Hepatocyte (in vitro differentiated cells): ENCODE data around the gene B4GALT2. TPM values are rescaled to one million over a fixed set of nuclear protein-coding genes. Genes with fewer than 3 reads are reported as not detected.

ENCODE experiments used
- DNase-seq: peaks from one replicate; pipeline ENCODE4 v3.0.0-alpha.2; 2016; ENCODE audit warnings: low spot score
- H2AFZ ChIP-seq: fragments of 200-600 bp; sonication (generic); 2 replicates; pipeline ENCODE4 v1.6.0; 2016; ENCODE audit warnings: antibody characterized with exemption, mild to moderate bottlenecking
- H3K27ac ChIP-seq: fragments of 200-600 bp; sonication (generic); 2 replicates; pipeline ENCODE4 v1.5.1; 2016; ENCODE audit warnings: mild to moderate bottlenecking
- H3K27me3 ChIP-seq: fragments of 200-600 bp; sonication (generic); 2 replicates; pipeline ENCODE4 v1.6.1; 2016
- H3K36me3 ChIP-seq: fragments of 200-600 bp; sonication (generic); replicated peaks from 2 replicates; pipeline ENCODE4 v1.5.1; 2016; ENCODE audit warnings: low read depth; ENCODE audit not compliant: insufficient read depth
- H3K4me1 ChIP-seq: fragments of 200-600 bp; sonication (generic); 2 replicates; pipeline ENCODE4 v1.5.1; 2016; ENCODE audit warnings: mild to moderate bottlenecking, moderate library complexity; ENCODE audit not compliant: insufficient read depth
- H3K4me2 ChIP-seq: fragments of 200-600 bp; sonication (generic); 2 replicates; pipeline ENCODE4 v1.6.0; 2016
- H3K4me3 ChIP-seq: fragments of 200-600 bp; sonication (generic); 2 replicates; pipeline ENCODE4 v1.5.1; 2016; ENCODE audit warnings: mild to moderate bottlenecking
- H3K79me2 ChIP-seq: fragments of 200-600 bp; sonication (generic); 2 replicates; pipeline ENCODE4 v1.6.0; 2017; ENCODE audit warnings: mild to moderate bottlenecking
- H3K9me2 ChIP-seq: fragments of 200-600 bp; sonication (generic); replicated peaks from 2 replicates; pipeline ENCODE4 v1.6.0; 2017; ENCODE audit warnings: mild to moderate bottlenecking; ENCODE audit not compliant: insufficient read depth
- H3K9me3 ChIP-seq: fragments of 200-600 bp; sonication (generic); 2 replicates; pipeline ENCODE4 v1.5.1; 2016; ENCODE audit warnings: low read depth, mild to moderate bottlenecking
- H4K20me1 ChIP-seq: fragments of 200-600 bp; sonication (generic); 2 replicates; pipeline ENCODE4 v1.6.0; 2016; ENCODE audit warnings: mild to moderate bottlenecking; ENCODE audit not compliant: insufficient read depth, poor library complexity, severe bottlenecking
- CTCF ChIP-seq: fragments of 200-600 bp; sonication (generic); IDR thresholded peaks from 2 replicates; pipeline ENCODE4 v1.5.1; 2016; ENCODE audit warnings: antibody characterized with exemption, mild to moderate bottlenecking; ENCODE audit not compliant: poor library complexity
- EZH2 ChIP-seq: fragments of 200-600 bp; sonication (generic); IDR thresholded peaks from 2 replicates; pipeline ENCODE4 v1.6.1; 2016; ENCODE audit warnings: antibody characterized with exemption, mild to moderate bottlenecking, borderline replicate concordance
- EZH2phosphoT487 ChIP-seq: fragments of 200-600 bp; sonication (generic); IDR thresholded peaks from one replicate; pipeline ENCODE4 v1.6.1; 2018; ENCODE audit warnings: antibody characterized with exemption, mild to moderate bottlenecking, low read depth, moderate library complexity; ENCODE audit not compliant: unreplicated experiment, severe bottlenecking
- WGBS: methylation state at CpG from one replicate; pipeline ENCODE4 v1.1.6; 2016; ENCODE audit warnings: low lambda C conversion rate; ENCODE audit errors: missing lambda C conversion rate; 5-methylcytosine and 5-hydroxymethylcytosine counted together
- polyA plus RNA-seq: library from polyadenylated mRNA; unstranded; fragments of >200 nt; fragmentation: Nextera tagmentation; extraction: Ambion mirVana; gene quantifications from 2 replicates; pipeline ENCODE4 v1.2.1, GENCODE V29; 2016
- total RNA-seq: library from RNA; depleted of rRNA; stranded (reverse); fragments of >200 nt; gene quantifications from 2 replicates; pipeline ENCODE4 v1.2.3, GENCODE V29; 2014

The B4GALT2 gene
- total and polyA plus RNA-seq, 2 experiments from 2014 or later, result 48.2 to 68.8 TPM

- no peak for DNase-seq
- no peak overlapping the region for H3K27ac ChIP-seq
- H3K4me1 ChIP-seq, result peaks cover 16% of the 10 kb centered on the region
- no peak overlapping the region for H3K4me3 ChIP-seq
- no peak overlapping the region for H3K4me2 ChIP-seq
- WGBS, result 95% methylated on average over 17 of the region's 17 CpGs
- H3K36me3 ChIP-seq, result no peaks in the 10 kb centered on the region
- H3K9me3 ChIP-seq, result no peaks in the 10 kb centered on the region
- no peaks in the 10 kb centered on the region for H3K27me3 ChIP-seq
- TF ChIP-seq CTCF (no peak), EZH2phosphoT487 (no peak), EZH2 (no peak)
- H4K20me1 ChIP-seq, result peaks cover 11% of the 10 kb centered on the region
- no peak overlapping the region for H2AFZ ChIP-seq
- H3K9me2 ChIP-seq, result no peaks in the 10 kb centered on the region
- peaks cover 26% of the 10 kb centered on the region for H3K79me2 ChIP-seq
Observed at GRCh38 chr1:43971336-43971980, 7.6 kb upstream of the B4GALT2 start.

GRCh38 chr1:43973981-43974442 is 5.0 kb upstream of the B4GALT2 start:
- no peaks in the 10 kb centered on the region for H3K9me2 ChIP-seq
- no peaks in the 10 kb centered on the region for H3K9me3 ChIP-seq
- 39% methylated on average over 9 of the region's 9 CpGs for WGBS
- no peaks in the 10 kb centered on the region for H3K27me3 ChIP-seq
- H3K4me1 ChIP-seq, result peaks cover 35% of the 10 kb centered on the region
- no peak for DNase-seq
- H4K20me1 ChIP-seq, result peaks cover 30% of the 10 kb centered on the region
- H3K79me2 ChIP-seq, result peaks cover 46% of the 10 kb centered on the region
- H3K4me3 ChIP-seq, result peak overlapping the region; percentile 61
- H3K27ac ChIP-seq, result peak overlapping the region; percentile 97
- H3K36me3 ChIP-seq, result no peaks in the 10 kb centered on the region
- H2AFZ ChIP-seq, result peak overlapping the region; percentile 97
- TF ChIP-seq EZH2 (no peak), CTCF (no peak), EZH2phosphoT487 (no peak)
- peak overlapping the region; percentile 93 for H3K4me2 ChIP-seq

DNA sequence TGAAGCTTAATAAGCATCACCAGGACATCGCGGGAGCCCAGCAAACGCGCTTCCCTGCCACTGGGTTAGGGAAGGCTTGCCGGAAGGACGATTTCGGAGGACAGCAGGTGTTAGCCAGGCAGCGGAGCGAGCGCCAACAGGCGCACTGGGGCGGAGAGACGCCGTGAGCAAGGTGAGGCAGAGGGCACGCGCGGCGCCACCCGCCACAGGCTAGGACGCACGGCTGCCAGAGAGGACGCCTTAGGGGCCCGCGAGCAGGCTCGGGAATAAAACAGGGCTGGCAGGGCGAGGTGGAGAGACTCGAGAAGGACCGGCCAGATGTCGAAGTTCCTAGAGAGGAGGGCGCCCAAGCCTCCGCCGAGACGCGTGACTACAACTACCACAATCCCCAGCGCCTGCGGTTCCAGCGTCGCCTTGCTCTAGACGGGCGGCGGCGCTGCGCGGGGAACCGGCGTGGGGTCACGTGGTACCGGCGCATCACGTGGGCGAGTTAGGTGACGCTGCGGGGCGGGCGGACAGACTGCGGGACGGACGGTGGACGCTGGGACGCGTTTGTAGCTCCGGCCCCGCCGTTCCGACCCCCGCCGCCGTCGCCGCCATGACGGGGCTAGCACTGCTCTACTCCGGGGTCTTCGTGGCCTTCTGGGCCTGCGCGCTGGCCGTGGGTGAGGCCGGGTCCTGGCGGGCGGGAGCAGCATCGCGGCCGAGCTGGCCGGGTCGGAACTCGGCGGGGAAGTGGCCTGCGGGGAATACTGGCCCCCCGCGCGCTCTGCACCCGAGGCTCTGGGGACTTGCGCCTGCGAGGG is 4.4 kb upstream of the B4GALT2 start, which contains the start of gene ATP6V0B:
Gene ATP6V0B (plus strand): TSS at position 518 of the 806 bp plus-strand sequence. CDS start 81 bp downstream, at position 599.
- H2AFZ ChIP-seq, result peak within 1 kb of the TSS; percentile 97
- H3K36me3 ChIP-seq, result no peaks in the 10 kb centered on the region
- H3K79me2 ChIP-seq, result peaks cover 50% of the 10 kb centered on the region
- peaks cover 30% of the 10 kb centered on the region for H4K20me1 ChIP-seq
- peak within 1 kb of the TSS; percentile 97 for H3K27ac ChIP-seq
- peak within 1 kb of the TSS; percentile 93 for H3K4me2 ChIP-seq
- peak; percentile 99 for DNase-seq
- peaks cover 35% of the 10 kb centered on the region for H3K4me1 ChIP-seq
- H3K27me3 ChIP-seq, result no peaks in the 10 kb centered on the region
- H3K4me3 ChIP-seq, result peak within 1 kb of the TSS; percentile 89
- H3K9me2 ChIP-seq, result no peaks in the 10 kb centered on the region
- WGBS, result under 1% methylated on average over 87 of the region's 93 CpGs
- no peak for TF ChIP-seq EZH2
- peak; percentile 1 for TF ChIP-seq CTCF
- no peaks in the 10 kb centered on the region for H3K9me3 ChIP-seq
